Activated CD4-positive, CD25-positive, alpha-beta regulatory T cell (primary cell): Measurements from ENCODE around the gene COQ5.
"Not testable (repeated sequence)": the region's sequence is repeated elsewhere in the genome, so short reads cannot be mapped to it uniquely, and the experiment has no call there.

Experiments used
- DNase-seq, 4 experiments: peaks; one replicate each; lab custom pipeline; 2025; lab: John Stamatoyannopoulos, UW

The COQ5 gene, protein sequence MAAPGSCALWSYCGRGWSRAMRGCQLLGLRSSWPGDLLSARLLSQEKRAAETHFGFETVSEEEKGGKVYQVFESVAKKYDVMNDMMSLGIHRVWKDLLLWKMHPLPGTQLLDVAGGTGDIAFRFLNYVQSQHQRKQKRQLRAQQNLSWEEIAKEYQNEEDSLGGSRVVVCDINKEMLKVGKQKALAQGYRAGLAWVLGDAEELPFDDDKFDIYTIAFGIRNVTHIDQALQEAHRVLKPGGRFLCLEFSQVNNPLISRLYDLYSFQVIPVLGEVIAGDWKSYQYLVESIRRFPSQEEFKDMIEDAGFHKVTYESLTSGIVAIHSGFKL

DNA sequence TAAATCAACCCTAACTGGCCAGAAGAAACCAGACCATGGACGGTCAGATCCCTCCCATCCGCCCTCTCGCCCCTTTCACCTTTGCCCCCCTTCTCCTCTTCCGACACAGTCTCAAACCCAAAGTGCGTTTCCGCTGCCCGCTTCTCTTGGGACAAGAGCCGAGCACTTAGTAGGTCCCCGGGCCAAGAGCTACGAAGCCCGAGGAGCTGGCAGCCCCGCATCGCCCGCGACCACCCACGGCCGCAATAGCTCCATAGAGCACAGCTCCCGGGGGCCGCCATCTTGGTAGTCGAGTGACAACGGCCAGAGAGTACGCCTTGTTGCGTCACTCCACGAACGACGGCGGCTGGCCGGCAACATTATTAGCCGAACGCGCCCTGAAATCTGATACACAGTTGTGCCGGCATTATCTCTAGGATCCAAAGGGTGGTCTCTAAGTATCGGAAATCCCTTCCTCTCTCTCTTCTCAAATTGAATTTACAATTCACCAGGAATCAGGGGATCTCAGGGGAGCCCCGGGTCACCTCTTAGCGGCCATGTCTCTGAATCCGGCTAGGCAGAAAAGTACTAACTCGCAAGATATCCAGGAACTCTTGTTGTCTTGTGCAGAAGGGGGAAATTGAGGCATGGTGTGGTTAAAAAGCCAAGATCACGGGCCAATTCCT, at the start of gene COQ5:
Gene COQ5, minus strand, starts transcription at position 298 of the 665 bp plus-strand sequence. Its CDS starts 17 bp downstream, at position 281.
- DNase-seq = peak; percentile 56 to 74 (median 70)

DNA sequence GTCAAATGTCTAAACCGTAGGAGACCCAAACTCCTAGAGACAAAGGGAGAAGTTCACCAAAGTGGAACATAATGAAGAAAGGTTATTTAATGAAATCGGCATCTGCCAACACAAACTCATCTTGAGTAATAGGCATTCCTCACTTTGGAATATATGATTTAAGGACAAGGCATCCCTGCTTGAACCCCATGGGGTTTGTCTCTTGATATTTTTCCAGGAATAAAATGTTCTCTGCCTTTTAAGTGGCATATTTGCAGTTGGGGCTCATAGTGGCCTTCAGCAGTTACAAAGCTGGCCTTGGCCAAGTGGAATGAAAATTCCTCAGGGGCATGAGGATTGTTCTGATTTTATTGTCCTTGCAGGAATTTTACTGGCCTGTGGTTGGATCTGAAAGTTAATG, 45.1 kb upstream of the COQ5 start:
- DNase-seq = no peak

DNA sequence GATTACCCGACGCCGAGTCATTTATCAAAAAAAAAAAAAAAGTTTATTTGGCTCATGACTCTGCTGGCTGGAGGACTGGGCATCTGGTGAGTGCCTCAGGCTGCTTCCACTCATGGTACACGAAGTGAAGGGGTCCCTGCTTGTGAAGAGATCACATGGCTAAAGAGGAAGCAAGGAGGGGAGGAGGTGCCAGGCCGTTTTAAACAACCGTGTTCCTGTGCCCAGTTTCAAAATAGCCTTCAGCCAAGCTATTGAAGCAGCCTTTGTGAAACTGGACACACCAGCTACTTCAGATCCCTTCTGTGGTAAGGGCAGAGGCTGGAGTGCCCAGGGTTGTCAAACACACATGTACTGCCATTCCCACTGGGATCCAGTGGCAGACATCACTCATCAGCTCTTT, 44.6 kb upstream of the COQ5 start:
- no peak for DNase-seq

DNA sequence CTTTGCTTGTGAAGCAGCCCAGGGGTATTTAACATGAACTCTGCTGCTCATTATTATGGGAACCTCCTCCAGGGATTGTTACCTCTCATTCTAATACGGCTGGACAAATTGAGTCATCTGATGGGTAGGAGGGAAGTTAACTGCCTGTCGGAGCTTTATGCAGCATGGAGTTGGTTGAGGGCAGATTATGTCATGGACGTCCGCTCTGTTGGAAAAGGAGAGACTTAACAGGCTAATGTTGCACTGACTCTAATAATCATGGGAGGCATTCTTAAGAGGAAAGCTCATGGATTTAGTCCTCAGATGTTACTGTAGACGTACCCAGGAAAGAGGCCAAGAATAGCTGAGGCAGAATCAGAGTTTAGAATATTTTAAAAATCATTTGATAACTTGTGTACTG, 42.3 kb upstream of the COQ5 start:
- no peak for DNase-seq

DNA sequence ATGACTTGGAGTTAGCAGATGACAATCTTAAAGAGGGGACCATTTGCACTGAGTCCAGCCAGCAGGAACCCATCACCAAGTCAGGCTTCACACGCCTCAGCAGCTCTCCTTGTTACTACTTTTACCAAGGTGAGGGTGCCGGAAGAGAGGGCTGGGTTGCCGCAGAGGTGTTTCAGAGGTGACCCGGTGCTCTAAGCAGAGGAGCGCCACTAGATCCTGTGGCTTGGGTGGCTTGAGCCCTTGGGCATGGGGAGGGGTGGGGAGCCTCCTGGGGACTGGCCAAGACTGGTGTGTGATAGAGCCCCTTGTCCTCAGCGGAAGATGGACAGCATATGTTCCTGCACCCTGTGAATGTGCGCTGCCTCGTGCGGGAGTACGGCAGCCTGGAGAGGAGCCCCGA, 34.5 kb upstream of the COQ5 start:
- no peak for DNase-seq

DNA sequence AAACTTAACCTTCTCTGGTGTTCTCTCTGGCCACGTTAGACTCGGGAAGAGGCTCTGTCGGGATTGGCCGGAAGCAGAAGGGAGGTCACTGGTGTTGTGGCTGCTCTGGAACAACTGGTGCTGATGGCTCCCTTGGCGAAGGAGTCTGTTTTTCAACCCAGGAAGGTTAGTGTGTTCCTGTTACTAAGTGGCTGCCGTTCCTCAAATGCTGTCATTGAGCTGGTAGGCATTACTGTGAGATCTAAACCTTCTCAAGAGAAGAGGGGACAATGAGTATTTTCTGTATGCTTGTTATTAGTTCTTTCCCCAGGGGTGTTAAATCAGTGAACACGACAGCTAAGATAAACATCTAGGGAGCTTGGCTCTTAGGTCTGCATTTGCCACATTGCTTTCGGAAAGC, 33.9 kb upstream of the COQ5 start:
- DNase-seq = no peak

DNA sequence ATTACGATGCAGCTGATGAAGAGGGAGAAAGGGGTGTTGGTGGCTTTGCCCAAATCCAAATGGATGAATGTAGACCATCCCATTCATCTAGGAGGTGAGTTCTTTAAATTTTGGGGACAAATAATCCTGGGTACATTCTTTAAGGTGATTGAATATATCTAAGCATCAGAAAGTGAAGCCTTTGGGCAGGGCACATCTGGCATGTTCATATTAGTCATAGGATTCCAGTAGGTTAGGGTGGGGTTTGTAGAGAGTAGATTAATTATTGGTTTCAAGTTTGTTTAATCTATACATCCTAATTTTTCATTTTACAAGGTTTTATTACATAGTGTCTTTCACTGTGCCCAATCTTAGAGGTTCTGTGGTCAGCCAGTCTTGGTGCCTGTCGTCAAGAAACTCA, 28.6 kb upstream of the COQ5 start:
- DNase-seq = no peak

DNA sequence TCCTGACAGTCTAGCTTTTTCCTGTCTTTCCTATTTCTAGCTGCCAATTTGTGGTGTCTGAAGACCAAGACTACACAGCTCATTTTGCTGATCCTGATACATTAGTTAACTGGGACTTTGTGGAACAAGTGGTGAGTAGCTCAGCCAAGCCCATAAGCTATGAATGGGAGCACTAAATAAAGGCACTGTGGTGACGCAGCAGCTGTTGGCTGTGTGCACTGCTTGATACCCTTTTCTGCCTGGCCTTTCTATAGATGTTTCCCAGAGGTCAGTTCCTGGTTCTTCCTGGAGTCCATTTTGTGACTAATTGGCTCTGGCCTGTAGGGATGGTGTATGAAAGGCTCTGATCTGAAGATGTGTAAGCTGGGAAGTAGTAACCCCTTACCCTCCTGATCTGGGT, 25.7 kb upstream of the COQ5 start:
- DNase-seq = no peak

DNA sequence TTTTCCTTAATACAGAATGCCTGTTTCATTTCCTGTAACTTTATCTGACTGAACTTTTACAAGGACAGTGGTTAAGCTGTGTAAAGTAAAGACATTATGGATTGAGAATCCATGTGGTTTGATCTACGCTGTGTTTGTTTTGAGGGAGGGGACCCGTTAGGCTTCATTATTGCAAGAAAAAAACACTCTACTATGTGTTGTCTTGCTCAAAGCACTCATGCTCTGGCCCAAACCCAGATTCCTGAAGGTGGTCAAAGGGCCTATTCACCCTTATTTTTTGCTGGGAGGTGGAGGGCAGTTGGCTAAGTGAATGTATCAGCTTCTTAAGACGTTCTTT, 17.1 kb upstream of the COQ5 start:
- no peak for DNase-seq

DNA sequence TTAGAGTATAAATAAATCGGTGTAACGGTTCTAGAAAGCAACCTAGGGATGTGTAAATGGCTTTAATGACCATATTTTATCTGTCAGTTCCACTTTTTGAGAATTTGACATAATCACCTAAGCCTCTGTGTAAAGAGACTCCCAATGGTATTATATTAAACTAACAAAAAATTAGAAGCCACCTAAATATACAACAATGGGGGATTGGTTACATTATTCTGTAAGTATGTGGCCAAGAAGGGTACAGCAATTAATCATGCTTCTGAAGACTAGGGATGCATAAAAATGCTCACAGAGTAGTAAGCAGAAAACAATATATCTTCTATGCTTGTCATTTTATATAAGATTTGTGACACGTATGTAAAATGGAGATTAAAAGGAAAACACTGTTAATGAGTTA, 15.7 kb upstream of the COQ5 start:
- DNase-seq = no peak

DNA sequence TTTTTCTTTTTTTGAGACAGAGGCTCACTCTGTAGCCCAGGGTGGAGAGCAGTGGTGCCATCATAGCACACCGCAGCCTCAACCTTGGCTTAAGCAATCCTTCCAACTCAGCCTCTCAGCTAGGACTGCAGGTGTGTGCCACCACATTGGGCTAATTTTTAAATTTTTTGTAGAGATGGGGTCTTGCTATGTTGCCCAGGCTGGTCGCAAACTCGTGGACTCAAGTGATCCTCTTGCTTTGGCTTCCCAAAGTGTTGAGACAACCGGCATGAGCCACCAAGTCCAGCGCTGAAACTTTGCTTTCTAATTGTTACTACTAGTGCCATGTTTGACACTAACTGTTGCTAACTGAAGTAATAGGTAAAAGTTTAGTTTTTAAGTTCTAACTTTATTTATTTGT, 13.2 kb upstream of the COQ5 start:
- no peak for DNase-seq

DNA sequence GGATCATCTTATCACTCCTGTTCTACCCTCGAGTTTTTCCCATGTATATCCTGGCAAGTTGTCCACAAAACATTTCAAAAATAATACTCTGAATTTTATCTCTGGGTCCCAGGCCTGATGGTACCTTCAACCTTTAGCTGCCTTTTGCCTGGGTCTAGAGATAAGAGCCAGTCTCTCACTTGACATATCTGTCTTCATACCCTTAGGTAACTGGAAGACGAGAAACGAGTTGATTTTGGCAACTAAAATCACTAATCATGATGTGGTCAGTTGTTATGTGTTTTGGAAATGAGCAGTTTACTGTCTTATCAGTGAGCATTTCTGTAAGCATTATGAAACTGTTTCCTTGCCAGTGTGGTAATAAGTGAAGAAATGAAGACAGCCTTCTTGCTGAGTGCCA, 11.5 kb upstream of the COQ5 start:
- DNase-seq = no peak

DNA sequence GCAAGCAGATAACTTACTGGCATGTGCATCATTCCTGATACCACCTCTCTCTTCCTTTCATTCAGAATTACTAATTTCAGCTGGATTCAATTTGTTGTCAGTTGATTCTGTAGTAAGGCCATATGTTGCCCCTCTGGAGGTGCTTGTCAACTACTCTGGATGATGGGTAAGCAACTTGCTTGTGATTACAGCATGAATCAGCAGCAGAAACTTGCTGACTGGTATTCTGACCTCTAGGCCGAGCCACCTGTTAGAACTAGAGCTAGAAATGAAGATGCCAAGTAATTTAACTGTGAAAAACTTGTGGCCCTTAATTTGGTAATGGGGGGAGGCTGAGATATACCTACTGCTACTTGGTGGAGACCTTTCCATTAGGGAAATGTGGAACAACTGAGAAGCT, 10.3 kb upstream of the COQ5 start:
- DNase-seq = no peak

DNA sequence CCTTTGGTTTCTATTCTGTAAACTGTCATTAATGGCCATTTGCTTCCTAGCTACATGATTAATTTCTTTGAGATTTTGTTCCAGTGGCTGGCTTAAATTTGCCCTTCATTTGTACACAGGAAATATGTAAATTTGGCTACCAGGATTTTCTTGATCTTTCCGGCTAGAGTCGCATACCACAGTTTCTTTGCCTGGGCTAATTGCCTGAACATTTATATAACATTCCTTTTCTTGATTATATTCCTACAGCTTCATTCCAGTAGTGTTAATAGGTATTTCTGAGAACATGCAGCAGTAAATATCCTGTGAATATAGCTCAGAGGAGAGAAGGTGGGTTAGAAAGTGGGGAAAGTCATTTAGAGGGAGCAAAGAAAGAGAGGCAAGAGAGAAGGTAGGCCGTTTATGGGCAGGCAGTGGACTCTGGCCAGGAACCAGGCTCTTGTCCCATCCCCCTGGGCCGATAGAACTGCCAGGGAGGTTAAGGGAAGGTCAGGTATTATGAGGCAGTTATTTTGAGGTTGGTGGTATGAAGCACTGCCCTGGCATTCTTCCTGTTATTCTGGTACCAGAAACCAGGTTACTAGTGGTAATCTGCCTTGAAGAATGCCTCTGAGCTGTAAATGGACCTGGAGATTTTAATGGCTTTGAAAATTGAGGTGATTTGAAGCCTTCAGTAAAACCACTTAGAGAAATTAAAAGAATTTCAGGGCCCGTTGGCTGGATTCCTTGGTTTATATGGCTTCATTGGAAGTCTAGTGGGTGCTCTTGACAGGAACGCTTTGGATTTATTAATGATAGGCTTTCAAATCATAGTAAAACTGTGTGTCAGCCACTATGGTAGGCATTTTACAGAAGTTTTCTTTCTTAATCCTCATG, 9.6 kb upstream of the COQ5 start:
- no peak for DNase-seq

DNA sequence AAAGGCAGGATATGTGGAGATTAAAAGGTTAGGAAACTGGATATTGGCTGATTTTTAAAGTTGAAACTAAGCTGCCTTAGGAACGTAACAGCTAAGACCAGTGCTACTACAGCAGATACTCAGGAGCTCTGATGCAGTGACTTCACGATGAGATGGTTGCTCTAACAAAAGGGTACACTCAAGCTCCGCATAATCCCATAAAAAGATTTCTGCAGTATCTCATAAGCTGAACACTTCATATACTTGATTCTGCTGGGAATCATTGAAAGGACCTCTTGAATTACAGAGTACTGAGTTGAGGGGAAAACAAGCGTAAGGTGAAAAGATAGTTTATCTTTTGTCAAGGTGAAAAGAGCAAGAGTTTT, 8.9 kb upstream of the COQ5 start:
- DNase-seq = no peak

DNA sequence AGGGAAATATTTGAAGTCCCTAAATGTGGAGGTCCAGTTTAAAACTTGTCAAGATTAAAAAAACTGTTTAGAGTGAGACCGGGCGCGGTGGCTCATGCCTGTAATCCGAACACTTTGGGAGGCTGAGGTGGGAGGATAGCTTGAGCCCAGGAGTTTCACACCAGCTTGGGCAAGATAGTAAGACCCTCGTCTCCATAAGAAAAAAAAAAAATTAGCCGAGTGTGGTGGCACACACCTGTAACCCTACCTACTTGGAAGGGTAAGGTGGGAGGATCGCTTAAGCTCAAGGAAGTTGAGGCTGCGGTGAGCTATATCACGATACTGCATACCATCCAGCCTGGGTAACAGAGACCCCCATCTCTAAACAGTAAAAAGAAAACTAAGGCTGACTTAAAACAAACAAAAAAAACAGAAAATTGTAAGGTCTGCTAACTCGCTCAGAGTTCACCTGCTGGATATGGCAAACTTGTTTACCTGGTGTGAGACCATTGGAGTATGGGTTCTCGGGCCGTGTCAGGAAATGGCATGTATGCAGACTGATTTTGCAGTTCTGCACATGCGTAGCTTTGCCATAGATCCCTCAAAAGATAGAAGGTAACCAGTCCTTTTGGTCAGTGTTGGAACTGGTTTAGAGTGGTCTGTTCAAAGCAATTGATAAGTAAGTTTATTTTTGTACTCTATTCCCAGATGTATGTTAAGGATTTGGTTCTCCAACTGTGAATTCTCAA, 7.3 kb upstream of the COQ5 start:
- no peak for DNase-seq

DNA sequence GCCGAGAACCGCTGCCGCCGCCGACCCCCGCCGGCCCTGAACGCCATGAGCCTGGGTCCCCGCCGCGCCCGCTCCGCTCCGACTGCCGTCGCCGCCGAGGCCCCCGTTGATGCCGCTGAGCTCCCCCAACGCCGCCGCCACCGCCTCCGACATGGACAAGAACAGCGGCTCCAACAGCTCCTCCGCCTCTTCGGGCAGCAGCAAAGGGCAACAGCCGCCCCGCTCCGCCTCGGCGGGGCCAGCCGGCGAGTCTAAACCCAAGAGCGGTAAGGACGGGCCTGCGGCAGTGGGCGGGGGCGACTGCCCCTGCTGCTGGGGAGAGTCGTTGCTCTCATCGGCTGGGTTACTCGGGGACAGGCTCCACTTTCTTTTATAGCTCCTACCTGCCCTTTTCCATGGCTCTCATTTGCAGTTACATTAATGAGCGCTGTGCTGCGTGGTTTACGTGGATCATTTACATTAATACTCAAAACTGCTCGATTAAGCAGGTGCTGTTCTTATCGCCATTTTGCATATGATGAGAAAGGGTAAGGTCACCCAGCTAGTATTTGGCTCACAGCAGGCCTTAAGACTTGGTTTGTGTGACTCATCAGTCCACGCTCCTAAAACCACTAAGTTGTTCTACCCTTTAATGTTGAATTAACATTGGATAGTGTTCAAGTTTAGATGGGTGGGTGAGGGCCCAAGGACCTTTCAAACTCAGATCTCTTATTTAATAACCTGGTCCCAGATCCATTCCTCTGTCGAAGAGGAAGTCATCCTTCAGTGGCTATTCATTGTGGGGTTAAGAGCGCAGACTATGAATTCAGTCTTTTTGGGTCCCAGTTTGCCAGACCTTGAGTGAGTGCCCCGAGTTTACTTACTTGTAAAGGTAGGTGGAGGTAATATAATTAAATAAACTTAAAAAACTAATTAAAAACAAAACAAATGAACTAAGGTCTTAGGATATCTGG, 6.0 kb upstream of the COQ5 start:
- DNase-seq = peak in 3 of 4 experiments; percentile 19 to 30 (median 26)

DNA sequence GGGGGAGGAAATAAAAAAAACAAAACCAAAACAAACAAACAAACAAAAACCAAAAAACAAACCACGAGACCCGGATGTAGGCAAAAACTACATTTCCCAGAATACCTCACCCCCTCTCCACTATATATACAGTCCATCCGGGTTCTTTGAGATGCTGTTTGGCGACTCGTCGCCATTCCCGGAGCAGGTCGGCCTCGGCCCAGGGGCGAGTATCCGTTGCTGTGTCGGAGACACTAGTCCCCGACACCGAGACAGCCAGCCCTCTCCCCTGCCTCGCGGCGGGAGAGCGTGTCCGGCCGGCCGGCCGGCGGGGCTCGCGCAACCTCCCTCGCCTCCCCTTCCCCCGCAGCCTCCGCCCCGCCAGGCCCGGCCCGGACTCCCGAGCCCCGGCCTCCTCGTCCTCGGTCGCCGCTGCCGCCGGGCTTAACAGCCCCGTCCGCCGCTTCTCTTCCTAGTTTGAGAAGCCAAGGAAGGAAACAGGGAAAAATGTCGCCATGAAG, 5.3 kb upstream of the COQ5 start, which contains the start of gene RNF10:
Gene RNF10, plus strand, starts transcription at position 154 of the 500 bp plus-strand sequence. CDS start 456 bp downstream, outside the sequence.
- DNase-seq = peak; percentile 33 to 58 (median 46)

DNA sequence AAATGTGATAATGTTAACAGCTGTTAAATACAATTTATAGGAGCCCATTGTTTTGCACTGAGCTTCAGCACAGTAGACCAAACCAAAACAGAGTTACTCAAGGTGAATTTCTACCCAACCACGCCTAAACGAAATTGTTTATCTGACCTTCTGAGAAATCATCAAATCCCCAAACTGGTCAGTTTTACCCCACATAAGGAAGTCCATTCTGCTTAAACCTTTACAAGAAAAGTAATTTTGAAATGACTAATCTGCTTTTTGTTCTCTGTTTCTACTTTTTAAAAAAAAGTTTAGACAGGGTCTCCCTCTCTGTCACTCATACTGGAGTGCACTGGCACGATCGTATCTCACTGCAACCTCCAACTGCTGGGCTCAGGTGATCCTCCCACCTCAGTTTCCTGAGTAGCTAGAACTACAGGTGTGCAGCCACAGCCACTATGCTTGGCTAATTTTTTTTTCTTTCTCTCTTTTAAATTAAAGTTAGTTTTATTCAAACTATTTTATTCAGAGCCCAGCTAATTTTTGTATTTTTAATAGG, 3.8 kb upstream of the COQ5 start:
- DNase-seq = no peak

DNA sequence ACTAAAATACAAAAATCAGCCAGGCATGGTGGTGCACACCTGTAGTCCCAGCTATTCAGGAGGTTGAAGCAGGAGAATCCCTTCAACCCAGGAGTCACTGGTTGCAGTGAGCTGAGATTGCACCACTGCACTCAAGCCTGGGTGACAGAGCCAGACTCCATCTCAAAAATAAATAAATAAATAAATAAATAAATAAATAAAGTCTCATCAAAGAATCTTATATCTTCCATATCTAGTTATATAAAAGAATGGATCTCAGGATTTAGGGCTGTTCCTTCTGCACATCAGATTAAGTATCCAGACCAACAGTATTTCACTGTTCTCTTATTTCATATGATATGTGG, 1.4 kb upstream of the COQ5 start:
- DNase-seq = not testable (repeated sequence)
